GM10847 (cell line): ENCODE results near the gene LPIN1.

Source experiments
- POLR2A ChIP-seq: IDR thresholded peaks from 2 replicates; pipeline ENCODE4 v1.6.1; 2011; ENCODE audit not compliant: insufficient read length; ENCODE audit errors: extremely low read depth

Gene LPIN1

DNA sequence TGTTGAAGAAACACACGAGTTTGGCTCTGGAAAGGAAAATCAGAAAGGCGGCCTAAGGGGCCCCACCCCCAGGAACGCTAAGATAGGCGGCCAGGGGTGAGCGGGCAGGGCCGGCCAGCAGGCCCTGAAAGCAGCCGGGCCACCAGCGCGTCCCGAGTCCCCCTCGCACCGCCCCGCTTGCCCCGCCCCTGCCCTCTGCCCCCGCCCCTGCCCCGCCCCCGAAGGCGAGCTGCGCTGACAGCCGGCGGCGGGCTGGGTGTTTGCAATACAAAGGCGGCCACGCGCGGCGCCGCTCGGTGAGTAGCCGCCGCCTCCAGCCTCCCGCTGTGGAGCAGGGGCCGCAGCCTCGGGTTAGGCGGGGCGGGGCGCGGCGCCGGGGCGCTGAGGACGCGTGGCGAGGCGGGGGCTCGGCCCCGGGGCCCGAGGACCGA, at the start of gene LPIN1:
TSS of gene LPIN1 (plus strand) at position 257 of the 431 bp plus-strand sequence. CDS start 18,910 bp downstream, outside the sequence.
- peak; percentile 70 for TF ChIP-seq POLR2A

DNA sequence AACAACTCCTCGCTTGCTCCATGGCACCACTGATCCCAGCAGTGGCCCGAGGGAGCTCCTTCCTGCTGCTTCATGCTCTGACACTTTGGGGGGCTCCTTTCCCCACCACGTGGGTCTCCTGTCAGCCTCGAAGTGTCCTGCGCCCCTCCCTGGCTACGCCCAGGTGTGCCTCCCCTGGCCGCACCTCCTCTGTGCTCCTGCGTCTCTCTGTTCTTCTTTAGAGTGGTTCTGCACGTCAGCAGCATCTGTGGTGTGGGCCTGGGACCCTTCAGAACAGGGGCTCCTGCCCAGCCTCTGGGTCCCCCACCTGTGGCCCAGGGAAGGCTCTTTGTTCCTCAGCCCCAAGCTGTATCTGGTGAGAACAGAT, 49.7 kb upstream of the LPIN1 start:
- no peak for TF ChIP-seq POLR2A

DNA sequence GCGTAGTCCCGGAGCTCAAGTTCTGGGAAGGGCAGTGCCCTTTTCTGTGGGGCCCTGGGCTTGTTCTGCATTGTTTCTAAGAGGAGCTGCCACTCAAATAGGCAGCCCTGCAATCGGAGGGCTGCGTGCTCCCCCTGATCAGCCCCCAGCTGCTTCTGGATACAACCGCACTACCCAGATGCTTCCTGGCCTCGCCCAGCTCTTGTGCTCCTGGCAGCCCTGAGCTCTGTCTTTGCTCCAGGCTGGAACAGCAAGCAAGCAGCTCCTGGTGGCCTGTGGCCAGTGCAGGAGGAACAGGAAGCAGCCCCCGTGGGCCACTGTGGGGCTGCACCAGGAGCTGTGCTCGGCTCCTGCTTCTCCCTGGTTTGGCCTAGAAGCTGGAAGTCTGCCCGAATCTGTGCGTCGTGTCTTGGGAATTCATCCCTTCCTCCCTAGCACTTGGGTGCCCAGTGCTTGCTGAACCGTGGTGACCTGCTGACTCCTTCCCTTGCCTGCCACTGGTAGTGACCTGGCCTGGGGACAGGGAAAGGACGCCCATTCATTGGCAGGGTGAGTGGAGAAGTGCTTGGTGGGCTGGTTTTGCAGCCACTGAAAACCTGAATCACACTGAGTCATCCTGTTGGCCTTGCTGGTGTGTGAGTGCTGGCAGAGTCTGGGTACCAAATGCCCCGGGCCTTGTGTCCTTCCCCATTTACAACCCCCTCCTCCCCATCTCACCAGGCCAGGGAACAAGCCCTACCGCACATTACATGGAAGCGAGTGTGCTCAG, 49.1 kb upstream of the LPIN1 start:
- TF ChIP-seq POLR2A = no peak

DNA sequence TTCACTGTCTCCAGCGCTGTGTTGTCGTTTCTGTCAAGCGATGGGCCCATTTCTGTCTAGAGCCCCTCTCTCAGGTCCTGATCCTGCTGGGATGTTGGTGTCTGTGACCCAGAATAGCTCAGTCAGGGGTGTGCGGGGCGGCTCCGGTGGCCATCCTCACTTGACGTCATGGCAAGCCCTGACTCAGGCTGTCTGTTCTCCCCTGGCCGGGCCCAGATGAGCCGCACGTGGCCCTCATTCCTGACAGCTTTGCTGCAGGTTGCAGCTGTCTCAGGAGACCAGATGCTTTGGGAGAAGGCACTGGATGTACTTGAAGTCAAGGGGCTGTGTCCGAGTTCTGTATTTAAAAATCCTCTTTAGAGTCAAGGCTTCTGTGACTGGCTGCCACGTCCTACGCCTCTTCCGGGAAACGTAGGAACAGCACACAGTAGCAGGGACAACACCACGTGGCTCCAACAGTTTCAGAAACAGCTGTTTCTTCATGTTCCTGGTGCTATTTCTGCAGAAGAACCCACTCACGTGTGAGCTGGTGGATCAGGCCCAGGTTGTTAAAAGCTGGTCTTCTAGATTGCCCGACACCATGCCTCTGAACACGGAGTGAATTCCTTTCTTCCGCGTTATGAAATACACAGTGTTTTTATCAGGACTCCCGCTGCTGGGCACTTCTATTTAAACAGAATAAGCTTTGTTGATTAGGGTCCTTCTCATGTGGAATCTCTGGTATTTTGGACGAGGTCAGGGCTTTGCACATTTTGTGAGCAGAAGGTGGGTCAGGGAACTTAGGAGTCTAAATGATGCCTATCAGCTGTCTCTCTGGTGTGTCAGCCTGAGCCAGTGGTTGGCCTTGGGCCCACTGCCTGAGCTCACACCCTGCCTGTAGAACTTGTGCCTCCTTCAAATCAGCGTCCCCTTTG, 48.2 kb upstream of the LPIN1 start:
- no peak for TF ChIP-seq POLR2A

DNA sequence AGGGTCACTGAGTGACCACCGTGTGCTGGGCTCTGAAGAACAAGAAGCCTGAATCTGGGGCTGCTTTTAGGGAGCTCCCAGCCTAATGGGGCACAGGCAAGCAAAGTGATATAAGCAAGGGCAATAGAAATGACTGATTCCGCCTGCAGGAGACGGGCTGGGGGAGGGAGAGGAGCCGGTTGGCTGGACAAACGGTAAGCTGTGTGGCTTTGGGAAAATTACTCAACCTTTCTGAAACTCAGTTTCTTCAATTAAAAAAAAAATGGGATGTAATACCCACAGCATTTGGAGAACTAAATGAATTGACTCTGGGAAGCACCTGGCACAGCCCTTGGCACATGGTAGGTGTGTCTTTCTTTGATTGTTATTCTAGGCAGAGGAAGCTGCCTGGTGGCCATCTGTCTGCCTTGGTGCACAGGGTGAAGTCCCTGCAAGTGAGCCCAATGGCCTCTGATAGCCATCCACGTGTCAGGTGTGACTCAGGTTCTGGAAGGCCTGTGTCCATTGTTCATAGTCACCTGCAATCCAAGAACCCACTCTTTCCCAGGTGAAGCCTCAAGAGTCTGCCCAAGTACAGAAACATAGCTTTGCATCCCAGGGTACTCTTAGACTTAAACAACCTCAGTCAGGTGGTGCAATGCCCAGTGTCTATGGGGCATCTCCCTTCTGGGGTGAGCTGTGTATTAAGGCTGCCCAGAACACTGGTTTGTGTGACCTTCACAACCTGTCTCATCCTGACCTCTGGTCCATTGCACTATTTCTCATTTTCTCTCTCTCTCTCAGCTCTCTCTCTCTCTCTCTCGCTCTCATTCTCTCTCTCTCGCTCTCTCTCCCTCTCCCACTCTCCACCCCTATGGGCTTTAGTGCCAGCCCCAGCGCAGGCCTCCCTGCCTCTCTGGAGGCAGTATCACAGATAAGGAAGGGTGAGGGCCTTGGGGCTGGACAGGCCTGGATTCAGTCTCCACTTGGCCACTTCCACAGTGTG, 46.5 kb upstream of the LPIN1 start:
- no peak for TF ChIP-seq POLR2A

DNA sequence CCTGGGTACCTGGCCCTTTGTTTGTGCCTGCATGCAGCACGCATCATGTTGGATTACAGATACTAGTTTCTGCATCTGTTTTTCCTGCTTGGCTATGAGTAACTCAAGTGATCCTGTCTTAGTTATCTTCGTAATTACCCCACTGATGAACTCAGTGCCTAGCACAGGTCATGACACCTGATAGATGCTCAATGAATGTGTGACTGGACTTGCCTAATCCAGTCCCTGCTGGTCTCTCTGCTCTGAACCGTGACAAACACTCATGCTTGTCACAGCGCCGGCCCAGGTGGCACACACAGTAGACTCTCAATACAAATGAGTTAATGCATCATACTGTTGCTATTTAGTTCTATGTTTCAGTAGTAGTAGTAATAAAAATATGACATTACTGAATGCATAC, 45.2 kb upstream of the LPIN1 start:
- no peak for TF ChIP-seq POLR2A

GRCh38 chr2:11701751-11702301, 44.6 kb upstream of the LPIN1 start:
- TF ChIP-seq POLR2A = no peak

GRCh38 chr2:11702946-11703345, 43.5 kb upstream of the LPIN1 start:
- TF ChIP-seq POLR2A = no peak

DNA sequence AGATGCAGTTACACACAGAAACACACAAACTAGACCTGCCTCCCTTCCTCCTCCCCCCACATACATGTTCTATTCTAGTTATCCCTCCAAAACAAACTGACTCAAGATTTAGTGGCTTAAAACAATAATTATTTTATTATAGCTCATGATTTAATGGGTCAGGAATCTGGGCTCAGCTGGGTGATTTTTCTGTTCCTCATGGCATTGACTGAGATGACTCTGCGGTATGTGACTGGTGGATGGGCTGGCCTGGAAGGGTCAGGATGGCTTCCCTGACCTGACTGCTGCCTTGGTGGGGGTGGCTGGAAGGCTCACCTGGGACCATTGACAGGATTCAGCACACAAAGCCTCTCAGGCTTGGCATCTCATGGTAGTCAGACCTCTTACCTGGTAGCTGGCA, 42.7 kb upstream of the LPIN1 start:
- TF ChIP-seq POLR2A = no peak

DNA sequence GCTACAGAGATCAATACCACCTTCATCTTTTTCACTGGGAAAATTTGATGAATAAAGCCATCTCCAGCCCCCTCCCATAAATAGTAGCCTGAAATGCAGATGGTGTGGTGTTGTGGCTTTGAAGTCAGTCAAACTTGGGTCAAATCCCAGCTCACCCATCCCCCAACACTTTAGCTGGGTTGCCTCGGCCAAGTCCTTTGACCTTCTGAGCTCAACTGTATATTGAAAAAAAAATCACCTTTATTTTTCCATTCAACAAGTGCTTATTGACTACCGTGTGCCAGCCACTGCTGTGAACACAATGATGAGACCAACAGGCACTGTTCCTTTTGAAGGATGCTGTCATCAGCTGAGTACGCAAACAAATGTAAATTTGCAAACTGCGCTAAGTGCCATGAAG, 41.4 kb upstream of the LPIN1 start:
- no peak for TF ChIP-seq POLR2A

GRCh38 chr2:11705711-11706110, 40.7 kb upstream of the LPIN1 start:
- no peak for TF ChIP-seq POLR2A

DNA sequence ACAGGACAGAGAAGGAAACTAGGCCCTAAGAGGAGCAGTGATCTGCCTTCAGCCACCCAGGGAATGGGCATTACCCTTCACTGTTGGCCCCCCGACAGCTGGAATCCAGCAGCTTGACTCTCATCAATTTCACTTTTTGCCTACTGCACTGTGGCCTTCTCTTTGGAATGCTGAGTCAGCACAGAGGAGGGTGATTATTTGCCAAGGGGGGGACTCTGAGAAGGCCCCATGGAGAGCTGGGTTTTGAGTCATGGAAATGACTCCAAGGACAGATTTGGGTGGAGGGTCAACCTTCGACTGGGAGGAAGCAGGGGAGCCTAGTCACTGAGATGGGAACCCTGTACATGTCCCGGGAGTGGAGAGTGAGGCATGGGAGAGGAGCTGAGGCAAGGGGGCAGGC, 38.3 kb upstream of the LPIN1 start:
- TF ChIP-seq POLR2A = no peak

- TF ChIP-seq POLR2A = no peak
These were observed 37.1 kb upstream of the LPIN1 start for GRCh38 chr2:11709293-11709692.

DNA sequence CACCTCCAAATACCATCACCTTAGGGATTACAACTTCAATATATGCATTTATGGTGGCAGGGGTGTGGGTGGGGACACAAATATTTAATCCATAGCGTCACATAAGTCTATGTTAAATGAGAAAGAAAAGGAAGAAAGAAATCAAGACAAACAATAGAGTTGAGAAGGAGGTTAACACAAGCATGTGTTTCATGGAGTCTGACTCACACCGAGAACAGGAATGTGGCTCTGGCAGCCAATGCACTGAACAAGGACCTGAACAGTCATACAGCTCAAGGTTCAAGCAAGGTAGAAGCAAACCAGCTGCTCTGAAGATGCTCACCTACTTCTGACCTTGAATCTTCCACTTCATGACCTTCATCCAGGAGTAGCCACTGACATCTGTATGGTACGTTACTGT, 36.2 kb upstream of the LPIN1 start:
- no peak for TF ChIP-seq POLR2A
